Liver (tissue), 9 donors: ENCODE measurements around the gene ITGA8. TPM values are rescaled to one million over a fixed set of nuclear protein-coding genes. Genes with fewer than 3 reads are reported as not detected.

Experiments
- DNase-seq: peaks from one replicate; pipeline ENCODE4 v3.0.0-alpha.2; 2017; ENCODE audit warnings: low spot score
- H3K27ac ChIP-seq, 2 donors: one replicate each; pipeline ENCODE4 v1.7.0; 2013; ENCODE audit warnings: inconsistent platforms in 2 of 2, low read length in 2 of 2, control low read depth in 1 of 2, low read depth in 1 of 2, mild to moderate bottlenecking in 1 of 2
- H3K27me3 ChIP-seq, 4 donors: one replicate each; pipeline versions ENCODE4 v1.6.1 to v1.7.0; 2013; ENCODE audit warnings: low read length in 3 of 4, inconsistent platforms in 1 of 4, mild to moderate bottlenecking in 1 of 4, moderate library complexity in 1 of 4; ENCODE audit not compliant: control insufficient read depth in 4 of 4, insufficient read depth in 4 of 4
- H3K36me3 ChIP-seq, 4 donors: one replicate each; pipeline versions ENCODE4 v1.6.1 to v1.7.0; 2013; ENCODE audit warnings: low read length in 3 of 4, mild to moderate bottlenecking in 3 of 4, low read depth in 1 of 4, moderate library complexity in 1 of 4; ENCODE audit not compliant: control insufficient read depth in 4 of 4, insufficient read depth in 3 of 4
- H3K4me1 ChIP-seq, 4 donors: one replicate each; pipeline versions ENCODE4 v1.6.1 to v1.7.0; 2013; ENCODE audit warnings: low read length in 3 of 4, mild to moderate bottlenecking in 3 of 4, moderate library complexity in 1 of 4; ENCODE audit not compliant: control insufficient read depth in 4 of 4, insufficient read depth in 4 of 4
- H3K4me3 ChIP-seq, 3 donors: one replicate each; pipeline versions ENCODE4 v1.6.1 to v1.7.0; 2013; ENCODE audit warnings: low read length in 3 of 3, control low read depth in 1 of 3, low read depth in 1 of 3, mild to moderate bottlenecking in 1 of 3
- H3K9ac ChIP-seq, 2 donors: one replicate each; pipeline ENCODE4 v1.7.0; 2013; ENCODE audit warnings: low read length in 2 of 2, mild to moderate bottlenecking in 2 of 2, moderate library complexity in 2 of 2, control low read depth in 1 of 2, low read depth in 1 of 2
- H3K9me3 ChIP-seq, 4 donors: one replicate each; pipeline versions ENCODE4 v1.6.1 to v1.7.0; 2013; ENCODE audit warnings: low read length in 3 of 4; ENCODE audit not compliant: control insufficient read depth in 4 of 4
- ATF3 ChIP-seq: IDR thresholded peaks from 2 replicates; pipeline ENCODE4 v1.6.1; 2016; ENCODE audit warnings: antibody characterized with exemption
- CTCF ChIP-seq: fragments of 150-350 bp; IDR thresholded peaks from 2 replicates; pipeline ENCODE4 v1.5.1; 2017; ENCODE audit warnings: improper control_type of control experiment, low read depth, low read length; ENCODE audit not compliant: missing input control
- GABPA ChIP-seq, 2 donors: IDR thresholded peaks in 1 of 2; conservative IDR thresholded peaks in 1 of 2; 2 replicates each; pipeline ENCODE4 v1.6.1; 2016; ENCODE audit warnings: antibody characterized with exemption in 2 of 2, mild to moderate bottlenecking in 1 of 2, moderate library complexity in 1 of 2
- HNF4A ChIP-seq, 2 donors: conservative IDR thresholded peaks; 2 replicates each; pipeline ENCODE4 v1.6.1; 2016; ENCODE audit warnings: antibody characterized with exemption in 2 of 2, mild to moderate bottlenecking in 2 of 2
- HNF4G ChIP-seq: IDR thresholded peaks from 2 replicates; pipeline ENCODE4 v1.6.1; 2016; ENCODE audit warnings: antibody characterized with exemption
- JUND ChIP-seq, 2 donors: IDR thresholded peaks; 2 replicates each; pipeline ENCODE4 v1.6.1; 2016; ENCODE audit warnings: antibody characterized with exemption in 2 of 2
- MAX ChIP-seq: IDR thresholded peaks from 2 replicates; pipeline ENCODE4 v1.6.1; 2016; ENCODE audit warnings: antibody characterized with exemption
- NR2F2 ChIP-seq: IDR thresholded peaks from 2 replicates; pipeline ENCODE4 v1.6.1; 2016; ENCODE audit warnings: antibody characterized with exemption
- RAD21 ChIP-seq, 2 donors: IDR thresholded peaks; 2 replicates each; pipeline ENCODE4 v1.6.1; 2016; ENCODE audit warnings: antibody characterized with exemption in 2 of 2, mild to moderate bottlenecking in 2 of 2
- REST ChIP-seq: IDR thresholded peaks from 2 replicates; pipeline ENCODE4 v1.6.1; 2016; ENCODE audit warnings: antibody characterized with exemption, mild to moderate bottlenecking
- RXRA ChIP-seq, 2 donors: IDR thresholded peaks; 2 replicates each; pipeline ENCODE4 v1.6.1; 2017 to 2018; ENCODE audit warnings: antibody characterized with exemption in 2 of 2, mild to moderate bottlenecking in 1 of 2
- SP1 ChIP-seq: IDR thresholded peaks from 2 replicates; pipeline ENCODE4 v1.6.1; 2018; ENCODE audit warnings: antibody characterized with exemption, mild to moderate bottlenecking
- TAF1 ChIP-seq: conservative IDR thresholded peaks from 2 replicates; pipeline ENCODE4 v1.6.1; 2016; ENCODE audit warnings: antibody characterized with exemption, mild to moderate bottlenecking
- YY1 ChIP-seq: IDR thresholded peaks from 2 replicates; pipeline ENCODE4 v1.6.1; 2016; ENCODE audit warnings: antibody characterized with exemption, mild to moderate bottlenecking
- ZBTB33 ChIP-seq: IDR thresholded peaks from 2 replicates; pipeline ENCODE4 v1.6.1; 2016; ENCODE audit warnings: antibody characterized with exemption
- WGBS: extraction: QIAGEN DNeasy Blood & Tissue Kit; methylation state at CpG from one replicate; pipeline ENCODE4 v1.1.7; 2013; 5-methylcytosine and 5-hydroxymethylcytosine counted together
- polyA plus RNA-seq, 2 donors: library from polyadenylated mRNA; stranded (reverse) in 1 of 2; unstranded in 1 of 2; fragments of 200-250 nt in 1 of 2; fragments of >200 nt in 1 of 2; fragmentation: Nextera tagmentation in 1 of 2; extraction: Ambion mirVana in 1 of 2; gene quantifications; one replicate each; pipeline versions ENCODE4 v1.2.1 to v1.2.3, GENCODE V29; 2013 to 2015
- total RNA-seq, 2 donors: library from RNA; depleted of rRNA; stranded (reverse); fragments of >200 nt; gene quantifications; one replicate each; pipeline ENCODE4 v1.2.3, GENCODE V29; 2014
- donor health status: healthy.
- donor health status: healthy.
- donor health status: healthy.
- donor health status: healthy.
- donor health status: healthy.

Gene ITGA8
- total and polyA plus RNA-seq, 4 donors = 0.06 to 1.0 (median 0.60) TPM

- no peaks in the 10 kb centered on the region for H3K36me3 ChIP-seq
- TF ChIP-seq SP1 (no peak), TAF1 (no peak), ATF3 (no peak), MAX (no peak), NR2F2 (no peak), RAD21 (IDR thresholded peaks at IDR 0.05) (no peak), RXRA (IDR thresholded peaks at IDR 0.05) (no peak), HNF4G (no peak), REST (no peak), ZBTB33 (no peak), YY1 (no peak), GABPA (IDR thresholded peaks at IDR 0.05 in 1 of 2, conservative IDR thresholded peaks at IDR 0.05 in 1 of 2) (no peak), JUND (IDR thresholded peaks at IDR 0.05) (no peak), HNF4A (conservative IDR thresholded peaks at IDR 0.05) (no peak), CTCF (no peak)
- H3K4me3 ChIP-seq = no peak overlapping the region
- DNase-seq = no peak
- no peak overlapping the region for H3K27ac ChIP-seq
- no peaks in the 10 kb centered on the region for H3K9me3 ChIP-seq
- no peaks in the 10 kb centered on the region for H3K4me1 ChIP-seq
- H3K9ac ChIP-seq = no peak overlapping the region
- WGBS = 78% methylated on average over 5 of the region's 5 CpGs
- no peaks in the 10 kb centered on the region for H3K27me3 ChIP-seq
Measured at GRCh38 chr10:15661574-15661973, 58.1 kb downstream of the ITGA8 start.

GRCh38 chr10:15660990-15661389, 58.7 kb downstream of the ITGA8 start:
- Histone ChIP-seq H3K27me3 (no peaks in the 10 kb centered on the region), H3K27ac (no peak overlapping the region), H3K9ac (no peak overlapping the region), H3K9me3 (no peaks in the 10 kb centered on the region), H3K4me3 (no peak overlapping the region), H3K36me3 (no peaks in the 10 kb centered on the region), H3K4me1 (no peaks in the 10 kb centered on the region)
- TF ChIP-seq HNF4G (no peak), SP1 (no peak)
- 53% methylated on average over 5 of the region's 5 CpGs for WGBS
- DNase-seq = no peak
